Liver (tissue), 9 donors: ENCODE measurements around the gene PLD4. TPM values are rescaled to one million over a fixed set of nuclear protein-coding genes. Genes with fewer than 3 reads are reported as not detected.

Experiments
- DNase-seq: peaks from one replicate; pipeline ENCODE4 v3.0.0-alpha.2; 2017; ENCODE audit warnings: low spot score
- H3K27ac ChIP-seq, 2 donors: one replicate each; pipeline ENCODE4 v1.7.0; 2013; ENCODE audit warnings: inconsistent platforms in 2 of 2, low read length in 2 of 2, control low read depth in 1 of 2, low read depth in 1 of 2, mild to moderate bottlenecking in 1 of 2
- H3K27me3 ChIP-seq, 4 donors: one replicate each; pipeline versions ENCODE4 v1.6.1 to v1.7.0; 2013; ENCODE audit warnings: low read length in 3 of 4, inconsistent platforms in 1 of 4, mild to moderate bottlenecking in 1 of 4, moderate library complexity in 1 of 4; ENCODE audit not compliant: control insufficient read depth in 4 of 4, insufficient read depth in 4 of 4
- H3K36me3 ChIP-seq, 4 donors: one replicate each; pipeline versions ENCODE4 v1.6.1 to v1.7.0; 2013; ENCODE audit warnings: low read length in 3 of 4, mild to moderate bottlenecking in 3 of 4, low read depth in 1 of 4, moderate library complexity in 1 of 4; ENCODE audit not compliant: control insufficient read depth in 4 of 4, insufficient read depth in 3 of 4
- H3K4me1 ChIP-seq, 4 donors: one replicate each; pipeline versions ENCODE4 v1.6.1 to v1.7.0; 2013; ENCODE audit warnings: low read length in 3 of 4, mild to moderate bottlenecking in 3 of 4, moderate library complexity in 1 of 4; ENCODE audit not compliant: control insufficient read depth in 4 of 4, insufficient read depth in 4 of 4
- H3K4me3 ChIP-seq, 3 donors: one replicate each; pipeline versions ENCODE4 v1.6.1 to v1.7.0; 2013; ENCODE audit warnings: low read length in 3 of 3, control low read depth in 1 of 3, low read depth in 1 of 3, mild to moderate bottlenecking in 1 of 3
- H3K9ac ChIP-seq, 2 donors: one replicate each; pipeline ENCODE4 v1.7.0; 2013; ENCODE audit warnings: low read length in 2 of 2, mild to moderate bottlenecking in 2 of 2, moderate library complexity in 2 of 2, control low read depth in 1 of 2, low read depth in 1 of 2
- H3K9me3 ChIP-seq, 4 donors: one replicate each; pipeline versions ENCODE4 v1.6.1 to v1.7.0; 2013; ENCODE audit warnings: low read length in 3 of 4; ENCODE audit not compliant: control insufficient read depth in 4 of 4
- EGR1 ChIP-seq, 2 donors: IDR thresholded peaks; 2 replicates each; pipeline ENCODE4 v1.6.1; 2016 to 2018; ENCODE audit warnings: antibody characterized with exemption in 2 of 2, low read depth in 2 of 2
- FOXA1 ChIP-seq: IDR thresholded peaks from 2 replicates; pipeline ENCODE4 v1.6.1; 2016; ENCODE audit warnings: antibody characterized with exemption
- GABPA ChIP-seq, 2 donors: IDR thresholded peaks in 1 of 2; conservative IDR thresholded peaks in 1 of 2; 2 replicates each; pipeline ENCODE4 v1.6.1; 2016; ENCODE audit warnings: antibody characterized with exemption in 2 of 2, mild to moderate bottlenecking in 1 of 2, moderate library complexity in 1 of 2
- HNF4A ChIP-seq, 2 donors: conservative IDR thresholded peaks; 2 replicates each; pipeline ENCODE4 v1.6.1; 2016; ENCODE audit warnings: antibody characterized with exemption in 2 of 2, mild to moderate bottlenecking in 2 of 2
- HNF4G ChIP-seq: IDR thresholded peaks from 2 replicates; pipeline ENCODE4 v1.6.1; 2016; ENCODE audit warnings: antibody characterized with exemption
- NR2F2 ChIP-seq: IDR thresholded peaks from 2 replicates; pipeline ENCODE4 v1.6.1; 2016; ENCODE audit warnings: antibody characterized with exemption
- RAD21 ChIP-seq, 2 donors: IDR thresholded peaks; 2 replicates each; pipeline ENCODE4 v1.6.1; 2016; ENCODE audit warnings: antibody characterized with exemption in 2 of 2, mild to moderate bottlenecking in 2 of 2
- RXRA ChIP-seq, 2 donors: IDR thresholded peaks; 2 replicates each; pipeline ENCODE4 v1.6.1; 2017 to 2018; ENCODE audit warnings: antibody characterized with exemption in 2 of 2, mild to moderate bottlenecking in 1 of 2
- YY1 ChIP-seq: IDR thresholded peaks from 2 replicates; pipeline ENCODE4 v1.6.1; 2016; ENCODE audit warnings: antibody characterized with exemption, mild to moderate bottlenecking
- WGBS: extraction: QIAGEN DNeasy Blood & Tissue Kit; methylation state at CpG from one replicate; pipeline ENCODE4 v1.1.7; 2013; 5-methylcytosine and 5-hydroxymethylcytosine counted together
- polyA plus RNA-seq, 2 donors: library from polyadenylated mRNA; stranded (reverse) in 1 of 2; unstranded in 1 of 2; fragments of 200-250 nt in 1 of 2; fragments of >200 nt in 1 of 2; fragmentation: Nextera tagmentation in 1 of 2; extraction: Ambion mirVana in 1 of 2; gene quantifications; one replicate each; pipeline versions ENCODE4 v1.2.1 to v1.2.3, GENCODE V29; 2013 to 2015
- total RNA-seq, 2 donors: library from RNA; depleted of rRNA; stranded (reverse); fragments of >200 nt; gene quantifications; one replicate each; pipeline ENCODE4 v1.2.3, GENCODE V29; 2014
- TF ChIP-seq, protein P1 (sequence below): IDR thresholded peaks from 2 replicates; pipeline ENCODE4 v1.6.1; 2016; ENCODE audit warnings: antibody characterized with exemption, mild to moderate bottlenecking
- TF ChIP-seq, protein P2 (sequence below): IDR thresholded peaks from 2 replicates; pipeline ENCODE4 v1.6.1; 2016; ENCODE audit warnings: antibody characterized with exemption
- donor health status: healthy.
- donor health status: healthy.
- donor health status: healthy.
- donor health status: healthy.
- donor health status: healthy.

The PLD4 gene
- total and polyA plus RNA-seq, 4 donors, result under 0.01 to 14.5 (median 0.35) TPM

DNA sequence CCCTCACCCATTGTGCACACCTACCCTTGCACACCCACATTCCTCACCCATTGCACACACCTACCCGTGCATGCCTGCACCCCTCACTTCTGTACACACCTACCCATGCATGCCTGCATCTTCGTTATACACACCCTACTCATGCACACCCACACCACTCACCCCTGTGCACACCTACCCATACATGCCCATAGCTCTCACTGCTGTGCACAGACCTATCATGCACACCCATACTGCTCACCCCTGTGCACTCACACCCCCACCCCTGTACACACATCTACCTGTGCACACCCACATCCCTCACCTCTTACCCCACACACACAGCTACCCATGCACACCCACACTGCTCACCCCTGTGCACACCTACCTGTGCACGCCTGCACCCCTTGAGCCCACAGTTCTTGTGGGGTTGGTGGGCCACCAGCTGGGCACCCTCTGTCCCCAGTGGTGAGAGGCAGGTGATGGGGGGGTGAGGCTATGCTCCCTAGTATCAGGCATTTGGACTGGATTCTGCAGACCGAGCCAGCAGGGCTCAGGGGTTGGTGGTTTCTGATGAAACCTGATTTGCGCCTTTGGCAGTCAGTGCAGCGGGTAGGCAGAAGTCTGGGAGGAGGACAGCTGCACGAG, 44.0 kb upstream of the PLD4 start:
- Histone ChIP-seq H3K36me3 (peaks cover 2 to 31% (median 18%) of the 10 kb centered on the region in 4 donors), H3K4me3 (no peak overlapping the region), H3K4me1 (peaks cover 0 to 1% (median 0%) of the 10 kb centered on the region in 4 donors), H3K27me3 (no peaks in the 10 kb centered on the region), H3K9ac (no peak overlapping the region), H3K27ac (no peak overlapping the region), H3K9me3 (no peaks in the 10 kb centered on the region)
- DNase-seq, result no peak
- TF ChIP-seq EGR1 (IDR thresholded peaks at IDR 0.05; ENCODE audit: low read depth in 2 of 2) (no peak), RAD21 (IDR thresholded peaks at IDR 0.05) (no peak), GABPA (IDR thresholded peaks at IDR 0.05 in 1 of 2, conservative IDR thresholded peaks at IDR 0.05 in 1 of 2) (no peak), HNF4A (conservative IDR thresholded peaks at IDR 0.05) (no peak), FOXA1 (no peak), HNF4G (no peak), NR2F2 (no peak)
- TF ChIP-seq, protein P1, sequence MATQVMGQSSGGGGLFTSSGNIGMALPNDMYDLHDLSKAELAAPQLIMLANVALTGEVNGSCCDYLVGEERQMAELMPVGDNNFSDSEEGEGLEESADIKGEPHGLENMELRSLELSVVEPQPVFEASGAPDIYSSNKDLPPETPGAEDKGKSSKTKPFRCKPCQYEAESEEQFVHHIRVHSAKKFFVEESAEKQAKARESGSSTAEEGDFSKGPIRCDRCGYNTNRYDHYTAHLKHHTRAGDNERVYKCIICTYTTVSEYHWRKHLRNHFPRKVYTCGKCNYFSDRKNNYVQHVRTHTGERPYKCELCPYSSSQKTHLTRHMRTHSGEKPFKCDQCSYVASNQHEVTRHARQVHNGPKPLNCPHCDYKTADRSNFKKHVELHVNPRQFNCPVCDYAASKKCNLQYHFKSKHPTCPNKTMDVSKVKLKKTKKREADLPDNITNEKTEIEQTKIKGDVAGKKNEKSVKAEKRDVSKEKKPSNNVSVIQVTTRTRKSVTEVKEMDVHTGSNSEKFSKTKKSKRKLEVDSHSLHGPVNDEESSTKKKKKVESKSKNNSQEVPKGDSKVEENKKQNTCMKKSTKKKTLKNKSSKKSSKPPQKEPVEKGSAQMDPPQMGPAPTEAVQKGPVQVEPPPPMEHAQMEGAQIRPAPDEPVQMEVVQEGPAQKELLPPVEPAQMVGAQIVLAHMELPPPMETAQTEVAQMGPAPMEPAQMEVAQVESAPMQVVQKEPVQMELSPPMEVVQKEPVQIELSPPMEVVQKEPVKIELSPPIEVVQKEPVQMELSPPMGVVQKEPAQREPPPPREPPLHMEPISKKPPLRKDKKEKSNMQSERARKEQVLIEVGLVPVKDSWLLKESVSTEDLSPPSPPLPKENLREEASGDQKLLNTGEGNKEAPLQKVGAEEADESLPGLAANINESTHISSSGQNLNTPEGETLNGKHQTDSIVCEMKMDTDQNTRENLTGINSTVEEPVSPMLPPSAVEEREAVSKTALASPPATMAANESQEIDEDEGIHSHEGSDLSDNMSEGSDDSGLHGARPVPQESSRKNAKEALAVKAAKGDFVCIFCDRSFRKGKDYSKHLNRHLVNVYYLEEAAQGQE, result no peak
- WGBS, result 74% methylated on average over 7 of the region's 7 CpGs

DNA sequence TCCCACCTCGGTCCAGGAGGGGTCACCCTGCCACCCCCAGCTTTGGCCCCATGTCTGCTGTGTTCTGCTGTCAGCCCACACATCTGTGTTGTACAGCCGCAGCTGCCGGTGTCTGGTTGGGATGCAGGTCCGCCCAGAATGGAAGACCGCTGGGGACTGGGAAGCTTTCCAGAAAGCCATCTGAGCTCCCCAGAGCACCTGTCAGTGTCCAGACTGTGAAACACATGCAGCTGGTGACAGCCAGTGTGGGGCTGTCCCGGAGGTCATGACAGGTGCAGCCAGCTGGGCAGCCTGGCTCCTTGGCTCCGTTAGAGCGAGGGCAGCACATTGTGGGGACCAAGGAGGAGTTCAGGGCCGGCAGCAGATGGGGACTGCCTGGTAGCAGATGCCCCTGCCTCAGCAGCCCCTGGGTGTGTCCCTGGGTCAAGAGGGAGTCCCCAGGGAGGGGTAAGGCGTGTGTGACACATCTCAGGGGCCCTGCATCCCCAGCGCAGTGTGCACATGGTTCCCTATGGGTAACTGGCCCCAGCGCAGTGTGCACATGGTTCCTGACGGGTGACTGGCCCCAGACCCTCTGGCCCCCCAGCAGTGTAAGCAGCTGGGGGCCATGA, 43.2 kb upstream of the PLD4 start:
- Histone ChIP-seq H3K27ac (no peak overlapping the region), H3K9me3 (no peaks in the 10 kb centered on the region), H3K4me3 (no peak overlapping the region), H3K4me1 (no peaks in the 10 kb centered on the region), H3K27me3 (no peaks in the 10 kb centered on the region), H3K9ac (no peak overlapping the region), H3K36me3 (peaks cover 2 to 39% (median 20%) of the 10 kb centered on the region in 4 donors)
- TF ChIP-seq, protein P2, sequence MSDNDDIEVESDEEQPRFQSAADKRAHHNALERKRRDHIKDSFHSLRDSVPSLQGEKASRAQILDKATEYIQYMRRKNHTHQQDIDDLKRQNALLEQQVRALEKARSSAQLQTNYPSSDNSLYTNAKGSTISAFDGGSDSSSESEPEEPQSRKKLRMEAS, result no peak
- TF ChIP-seq HNF4A (conservative IDR thresholded peaks at IDR 0.05) (no peak), YY1 (no peak), RAD21 (IDR thresholded peaks at IDR 0.05) (no peak), RXRA (IDR thresholded peaks at IDR 0.05) (no peak)
- TF ChIP-seq, protein P1, result no peak
- no peak for DNase-seq
- WGBS, result 82% methylated on average over 13 of the region's 13 CpGs
